NCI-H2029 (cell line): ENCODE results near the gene PLXNA3.
"Not testable (repeated sequence)": the region's sequence is repeated elsewhere in the genome, so short reads cannot be mapped to it uniquely, and the experiment has no call there.

Source experiments
- DNase-seq: peaks from one replicate; lab custom pipeline; 2025; lab: John Stamatoyannopoulos, UW

PLXNA3 gene

DNA sequence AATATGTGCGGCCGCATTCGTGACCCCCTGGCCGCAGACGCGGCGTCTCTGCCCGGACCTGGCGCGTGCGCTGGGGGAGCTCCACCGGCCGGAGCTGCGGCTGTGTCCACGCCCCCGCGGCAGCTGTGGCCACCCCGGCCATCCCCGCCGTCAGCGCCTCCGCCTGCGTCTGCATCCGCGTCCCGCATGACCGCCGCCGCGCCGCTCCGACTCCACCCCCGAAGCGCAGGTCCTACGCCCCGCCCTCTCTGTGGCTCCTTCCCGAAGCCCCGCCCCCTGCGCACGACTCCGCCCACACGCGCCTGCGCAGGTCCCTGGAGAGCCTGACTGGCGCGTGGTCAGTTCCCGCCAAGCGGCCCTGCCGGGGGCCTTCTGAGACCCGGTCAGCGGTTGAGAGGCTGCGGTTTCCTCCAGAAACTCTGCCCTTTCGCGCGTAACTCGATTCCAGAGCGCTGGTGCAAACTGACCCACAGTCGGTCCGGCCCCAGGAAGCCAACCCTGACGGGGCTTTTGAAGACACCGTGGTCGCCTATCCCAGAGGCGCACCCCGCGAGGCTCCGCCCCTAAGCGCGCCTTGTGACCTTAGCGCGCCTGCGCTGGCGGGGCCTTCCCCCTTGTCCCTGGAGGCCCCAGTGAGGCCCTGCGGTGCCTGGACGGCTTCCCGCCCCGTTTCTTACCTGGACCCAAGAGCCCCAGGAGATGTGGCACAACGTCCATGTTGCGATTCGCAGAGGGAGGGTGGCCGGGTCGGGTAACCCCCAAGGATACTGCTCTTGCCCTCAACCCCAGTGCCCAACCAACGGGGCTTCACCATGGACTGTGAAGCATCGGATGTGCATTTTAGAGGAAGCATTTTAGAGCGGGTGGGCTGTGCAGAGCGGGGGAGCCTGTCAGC is 20.9 kb downstream of the PLXNA3 start, which contains the start of gene LAGE3:
Gene LAGE3, minus strand, starts transcription at position 554 of the 895 bp plus-strand sequence. Its CDS starts 366 bp downstream, at position 188.
- peak; percentile 78 for DNase-seq

DNA sequence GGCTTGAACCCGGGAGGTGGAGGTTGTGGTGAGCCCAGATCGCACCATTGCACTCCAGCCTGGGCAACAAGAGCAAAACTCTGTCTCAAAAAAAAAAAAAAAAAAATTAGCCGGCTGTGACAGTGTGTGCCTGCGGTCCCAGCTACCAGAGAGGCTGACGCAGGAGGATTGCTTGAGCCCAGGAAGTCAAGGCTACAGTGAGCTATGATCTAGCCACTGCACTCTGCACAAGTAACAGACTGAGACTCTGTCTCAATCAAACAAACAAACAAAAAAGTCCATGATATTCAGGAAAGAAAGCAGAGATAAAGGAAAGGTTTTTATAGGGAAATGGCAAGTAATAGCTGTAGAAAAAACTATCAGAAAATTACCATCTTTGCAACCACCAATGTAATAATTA is 23.1 kb downstream of the PLXNA3 start:
- DNase-seq = no peak

DNA sequence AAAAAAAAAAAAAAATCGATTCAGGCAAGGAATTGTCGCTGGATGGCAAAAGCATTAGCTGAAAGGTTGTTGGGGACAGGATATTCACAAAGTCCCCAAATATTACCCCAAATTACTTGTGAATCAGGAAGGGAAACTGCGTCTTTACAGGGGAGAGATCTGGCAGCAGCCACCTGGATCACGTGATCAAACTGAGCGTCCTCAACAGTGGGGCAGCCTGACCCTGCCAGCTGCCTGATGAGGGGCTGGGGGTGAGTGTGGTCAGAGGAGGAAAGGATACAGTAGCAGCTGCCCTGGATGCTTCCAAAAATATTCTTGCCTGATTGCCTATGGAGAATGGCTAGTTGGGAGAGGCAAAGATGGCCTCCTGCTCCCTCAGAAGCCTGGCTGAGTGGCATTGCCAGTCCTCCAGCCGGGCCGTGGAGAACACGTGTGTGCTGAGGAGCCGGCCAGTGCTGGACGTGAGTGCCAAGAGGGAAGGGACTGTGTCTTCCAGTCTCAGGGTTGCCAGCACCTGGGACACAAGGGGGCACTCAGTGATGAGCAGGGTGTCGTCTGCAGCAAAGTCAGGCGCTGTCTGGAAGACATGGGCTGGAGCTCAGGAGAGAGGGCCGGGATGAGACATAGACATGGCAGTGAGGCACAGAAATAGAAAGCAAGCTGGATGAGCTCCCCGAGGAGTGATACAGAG is 24.0 kb downstream of the PLXNA3 start:
- no peak for DNase-seq

DNA sequence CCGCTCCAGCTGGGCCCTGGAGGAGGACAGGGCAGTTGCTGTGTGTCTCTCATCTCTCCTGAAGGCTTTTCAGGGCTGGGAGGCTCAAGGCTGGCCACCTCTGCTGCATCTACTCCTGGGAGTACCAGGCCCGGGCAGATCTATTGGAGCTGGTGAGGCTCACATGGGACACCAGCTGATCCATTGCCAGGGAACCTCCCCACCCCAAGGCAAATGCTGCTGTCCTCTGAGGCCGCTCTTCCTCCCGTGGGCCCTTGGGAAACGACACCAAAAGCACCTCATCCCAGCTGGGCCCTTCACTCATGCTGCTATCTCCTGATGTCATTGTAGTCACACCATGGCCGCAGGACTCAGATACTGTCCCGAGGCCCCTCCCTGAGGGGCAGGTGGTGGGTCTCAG is 24.7 kb downstream of the PLXNA3 start:
- no peak for DNase-seq

DNA sequence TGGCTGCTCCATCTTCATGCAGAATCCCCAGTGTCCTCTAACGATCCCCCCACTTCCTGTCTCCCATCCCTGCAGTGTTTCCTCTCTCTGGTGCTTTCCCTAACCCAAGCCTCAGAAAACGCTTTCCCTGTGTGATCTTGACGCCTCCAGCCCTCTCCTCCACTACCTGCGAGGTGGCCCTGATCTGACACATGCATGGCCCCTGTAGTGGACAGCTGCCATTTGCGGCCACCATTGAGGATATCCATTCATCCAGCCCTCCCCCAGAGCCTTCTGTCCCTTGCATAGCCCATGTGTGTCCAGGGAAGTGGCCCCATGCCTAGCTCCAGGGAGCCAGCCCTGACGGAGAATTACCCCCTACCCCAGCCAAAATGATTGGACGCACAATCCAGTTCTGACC is 25.2 kb downstream of the PLXNA3 start:
- DNase-seq = no peak

DNA sequence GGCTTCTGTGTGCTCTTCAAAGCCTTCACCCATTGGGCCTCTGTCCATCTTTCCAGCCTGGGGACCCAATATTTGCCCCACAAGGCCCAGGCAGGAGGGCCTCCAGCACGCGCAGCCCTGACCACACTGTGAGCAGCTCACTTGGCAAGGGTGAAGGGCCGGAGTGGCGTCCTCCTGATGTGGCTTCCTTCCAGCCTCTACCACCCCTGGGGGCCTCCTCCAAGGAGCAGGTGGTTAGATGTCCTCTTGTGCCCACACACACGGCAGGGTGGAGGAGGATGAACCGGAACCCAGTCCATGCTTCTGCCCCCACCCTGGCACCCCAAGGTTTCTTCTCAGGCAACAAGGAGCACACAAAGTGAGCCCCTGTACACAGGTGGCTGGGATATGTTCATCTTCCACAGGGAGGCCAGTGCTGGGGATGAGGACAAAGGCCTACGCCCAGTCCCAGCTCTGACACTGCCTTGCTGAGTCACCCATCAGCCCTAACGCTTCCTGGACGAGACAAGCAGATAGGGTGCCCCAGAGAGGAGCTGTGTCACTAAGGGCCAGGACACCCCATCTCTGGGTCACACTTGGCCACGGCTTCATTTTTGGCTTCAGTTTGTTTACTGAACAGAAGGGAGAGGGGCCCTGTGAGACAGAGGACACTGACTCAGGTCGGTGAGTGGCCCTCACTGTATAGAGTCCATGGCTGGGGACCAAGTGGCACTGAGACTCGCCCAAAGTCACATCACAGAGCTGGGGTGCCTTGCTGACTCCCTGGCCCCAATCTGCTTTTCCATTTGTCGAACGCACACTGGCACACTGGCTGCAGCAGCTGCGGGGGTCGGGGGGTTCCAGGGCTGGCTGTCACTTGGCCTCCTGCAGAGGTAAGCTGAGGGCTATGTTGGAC is 26.4 kb downstream of the PLXNA3 start:
- DNase-seq = no peak

DNA sequence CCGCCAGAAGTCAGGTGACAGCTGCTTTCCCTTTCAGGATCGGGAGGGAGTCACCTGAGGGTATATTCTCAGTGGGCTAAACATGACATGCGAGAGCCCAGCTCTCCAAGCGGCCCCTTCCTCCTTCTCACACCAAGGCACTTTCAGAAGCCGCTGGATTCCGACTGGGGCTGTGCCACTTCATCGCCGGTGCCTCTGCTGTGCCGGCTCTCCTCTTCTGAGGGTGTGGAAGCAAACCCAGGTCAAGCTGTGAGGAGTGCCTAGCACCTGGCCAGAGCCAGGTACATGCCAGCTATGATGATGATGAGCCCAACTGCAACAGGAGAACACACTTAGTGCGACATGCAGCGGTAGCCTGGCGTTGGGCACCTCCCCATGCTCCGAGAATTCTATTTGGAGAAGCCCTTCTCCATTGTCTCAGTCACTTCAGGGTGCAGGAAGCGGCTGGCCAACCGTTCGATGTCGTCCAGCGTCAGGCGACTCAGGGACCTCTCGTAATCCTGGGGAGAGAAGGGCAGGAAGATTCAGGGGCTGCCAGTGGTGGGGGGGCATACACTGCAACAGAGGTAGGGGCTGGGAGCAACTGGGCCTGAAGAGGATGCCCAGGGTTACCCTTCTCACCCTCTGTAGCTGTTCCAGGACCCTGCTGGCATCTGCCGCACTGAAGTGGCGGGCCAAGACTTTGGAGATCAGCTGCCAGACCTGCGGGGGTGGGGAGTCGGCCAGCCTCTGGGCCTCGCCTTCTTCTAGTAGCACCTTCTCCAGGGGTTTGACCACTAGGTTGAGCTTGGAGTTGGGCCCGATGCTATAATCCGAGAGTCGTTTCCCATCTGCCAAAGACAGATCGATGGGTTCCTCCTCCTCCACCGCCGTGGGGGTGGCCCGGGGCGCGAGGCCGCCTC is 27.3 kb downstream of the PLXNA3 start:
- peak; percentile 70 for DNase-seq

DNA sequence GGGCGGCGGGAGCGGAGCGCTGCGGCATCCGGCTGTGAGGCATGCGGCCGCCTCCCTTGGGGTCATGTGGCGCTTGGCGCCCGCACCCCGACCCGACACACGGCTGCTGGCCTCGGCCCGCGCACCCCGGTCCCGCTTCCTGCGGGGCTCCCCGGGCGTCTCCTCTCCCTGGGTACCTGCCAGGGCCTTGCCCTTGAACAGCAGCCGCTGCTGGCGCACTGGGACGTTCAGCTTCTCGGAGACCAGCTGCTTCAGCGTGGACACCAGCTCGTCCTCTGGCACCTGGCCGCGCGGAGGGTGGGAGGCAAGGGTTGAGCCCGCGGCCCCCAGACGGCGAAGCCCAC is 27.9 kb downstream of the PLXNA3 start:
- DNase-seq = no peak

DNA sequence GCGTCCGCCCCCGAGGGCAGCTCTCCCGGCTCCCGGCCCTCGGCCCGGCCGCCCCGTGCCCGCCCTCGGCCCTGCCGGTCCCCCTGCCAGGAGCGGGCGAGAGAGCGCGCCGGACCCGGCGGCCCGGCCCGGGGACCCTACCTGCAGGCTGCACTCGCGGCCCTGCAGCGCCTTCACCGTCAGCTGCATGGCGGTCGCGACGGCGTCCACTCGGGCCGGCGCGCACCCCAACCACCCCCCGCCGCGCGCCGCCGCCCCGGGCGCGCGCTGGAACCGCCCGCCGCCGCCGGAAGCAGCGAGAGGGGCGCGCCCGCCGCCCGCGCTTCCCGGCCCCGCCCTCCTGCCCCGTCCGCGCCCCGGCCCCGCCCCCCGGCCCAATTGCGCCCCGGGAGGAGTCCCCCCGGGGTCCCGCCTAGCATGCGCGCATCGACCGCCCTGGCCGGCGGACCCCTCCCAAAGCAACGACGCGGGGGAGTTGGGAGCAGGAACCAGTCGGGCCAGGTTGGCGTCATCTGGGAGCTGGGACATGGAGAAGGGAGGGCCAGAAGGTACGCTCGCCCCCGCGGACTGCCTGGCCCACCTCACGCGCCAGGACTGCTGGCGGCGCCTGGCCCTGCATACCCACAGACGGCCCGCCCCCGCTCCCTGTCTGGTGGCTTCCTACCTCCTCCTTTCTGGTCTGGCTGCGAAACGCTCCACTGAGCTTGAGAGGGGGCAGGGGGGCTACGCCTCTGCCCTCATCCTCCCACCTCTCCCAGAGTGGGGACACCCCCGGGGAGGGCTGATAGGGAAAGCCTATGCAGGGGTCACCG is 28.5 kb downstream of the PLXNA3 start, which contains the start of gene UBL4A:
Gene UBL4A, minus strand, starts transcription at position 220 of the 812 bp plus-strand sequence. Its CDS starts 31 bp downstream, at position 189.
- DNase-seq = no peak

DNA sequence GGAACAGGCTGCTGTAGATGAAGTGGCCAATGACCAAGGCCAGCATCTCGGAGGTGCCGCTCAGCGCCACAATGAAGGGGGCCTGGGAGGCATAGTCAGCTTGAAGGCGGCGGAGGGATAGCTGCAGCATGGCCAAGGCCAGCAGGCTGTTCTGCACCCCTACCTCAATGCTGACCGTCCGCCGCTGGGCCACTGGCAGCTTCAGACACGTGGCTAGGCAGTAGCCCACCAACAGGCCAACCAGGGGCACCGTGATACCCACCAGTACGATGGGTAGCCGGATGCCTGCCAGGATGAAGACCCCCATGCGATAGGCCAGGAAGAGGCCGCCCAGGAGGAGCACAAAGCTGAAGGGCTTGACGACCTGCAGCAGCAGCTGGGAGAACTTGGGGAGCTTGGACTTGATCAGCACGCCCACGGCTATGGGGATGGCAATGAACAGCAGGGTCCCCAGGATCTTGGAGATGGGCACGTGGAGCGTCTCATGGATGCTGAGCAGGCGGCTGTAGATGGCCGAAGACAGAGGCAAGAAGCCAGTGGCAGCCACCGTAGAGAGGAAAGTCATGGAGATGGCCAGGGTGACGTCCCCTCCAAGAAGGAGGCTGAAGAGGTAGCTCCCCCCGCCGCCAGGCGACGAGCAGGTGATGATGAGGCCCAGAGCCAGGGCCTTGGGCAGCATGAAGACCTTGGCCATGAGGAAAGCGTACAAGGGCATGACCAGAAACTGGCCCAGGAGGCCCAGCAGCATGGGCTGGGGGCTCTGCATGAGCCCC is 29.6 kb downstream of the PLXNA3 start:
- DNase-seq = no peak

DNA sequence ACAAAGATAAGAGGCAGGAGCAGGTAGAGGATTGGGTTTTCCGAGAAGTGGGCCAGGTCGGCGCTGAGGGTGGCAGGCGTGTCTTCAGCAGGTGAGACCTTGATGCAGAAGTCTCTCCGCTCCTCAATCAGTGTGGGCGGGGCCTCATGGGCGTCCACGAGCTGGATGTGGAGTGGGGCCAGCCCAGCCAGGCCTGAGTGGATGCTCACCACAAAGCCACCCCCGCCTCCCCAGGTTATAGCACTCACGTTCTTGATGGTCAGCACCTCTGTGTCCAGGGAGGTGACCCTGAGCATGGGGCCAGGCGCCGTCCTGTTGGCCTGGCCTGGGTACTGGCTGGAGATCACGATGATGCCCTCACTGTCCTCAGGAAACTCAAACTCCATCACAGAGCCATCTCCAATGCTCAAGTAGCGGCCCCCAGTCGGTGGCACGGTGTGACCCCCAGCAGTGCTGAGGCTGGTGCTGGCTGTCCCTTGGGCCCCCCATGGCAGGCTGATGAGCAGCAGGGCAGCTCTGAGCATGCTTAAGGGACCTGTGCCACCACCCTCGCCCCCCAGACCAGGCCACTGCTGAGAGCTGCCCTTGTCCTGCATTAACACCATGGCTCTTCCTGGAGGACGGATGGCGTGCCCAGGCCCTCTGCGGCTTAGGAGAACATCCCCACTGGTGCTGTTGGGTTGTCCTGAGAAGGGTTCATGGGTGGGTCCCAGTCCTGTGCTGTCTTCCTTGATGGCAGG is 30.4 kb downstream of the PLXNA3 start:
- no peak for DNase-seq

DNA sequence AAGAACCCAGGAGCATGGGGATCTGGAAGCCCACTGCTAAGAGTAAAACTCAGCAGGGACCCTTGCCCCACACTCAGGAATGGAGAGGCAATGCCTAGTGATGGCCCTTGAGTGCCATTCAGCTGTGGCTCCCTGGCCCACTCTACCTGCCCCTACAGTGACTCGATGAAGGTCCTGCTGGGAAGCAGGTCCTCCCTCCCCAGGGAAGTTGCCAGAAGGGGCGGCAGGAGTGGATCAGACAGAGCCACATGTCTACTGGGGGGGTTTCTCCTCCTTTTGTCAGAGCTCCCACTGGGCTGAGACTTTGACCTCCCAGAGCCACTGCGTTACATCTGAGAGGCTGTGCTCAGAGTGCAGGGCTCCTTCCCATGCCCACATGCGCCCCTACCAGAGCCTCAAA is 31.1 kb downstream of the PLXNA3 start:
- no peak for DNase-seq

DNA sequence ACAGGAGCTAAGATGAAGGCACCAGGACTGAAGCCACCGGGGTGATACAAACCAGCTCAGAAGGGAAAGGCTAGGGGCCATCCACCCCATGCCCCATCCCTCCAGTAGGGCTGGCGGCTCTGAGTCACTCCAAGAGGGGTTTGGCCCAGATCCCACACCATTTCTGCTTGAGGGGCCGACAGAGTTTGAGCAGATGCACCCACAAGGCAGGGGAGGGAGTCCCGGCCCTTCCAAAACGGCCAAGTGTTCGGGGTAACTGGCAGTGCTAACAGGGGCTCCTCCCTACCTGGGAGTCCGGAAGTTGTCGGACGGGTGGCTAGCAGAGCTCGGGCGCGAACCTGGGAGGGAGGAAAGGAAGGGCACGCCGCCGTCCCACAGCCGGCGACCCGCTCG is 31.9 kb downstream of the PLXNA3 start:
- no peak for DNase-seq

DNA sequence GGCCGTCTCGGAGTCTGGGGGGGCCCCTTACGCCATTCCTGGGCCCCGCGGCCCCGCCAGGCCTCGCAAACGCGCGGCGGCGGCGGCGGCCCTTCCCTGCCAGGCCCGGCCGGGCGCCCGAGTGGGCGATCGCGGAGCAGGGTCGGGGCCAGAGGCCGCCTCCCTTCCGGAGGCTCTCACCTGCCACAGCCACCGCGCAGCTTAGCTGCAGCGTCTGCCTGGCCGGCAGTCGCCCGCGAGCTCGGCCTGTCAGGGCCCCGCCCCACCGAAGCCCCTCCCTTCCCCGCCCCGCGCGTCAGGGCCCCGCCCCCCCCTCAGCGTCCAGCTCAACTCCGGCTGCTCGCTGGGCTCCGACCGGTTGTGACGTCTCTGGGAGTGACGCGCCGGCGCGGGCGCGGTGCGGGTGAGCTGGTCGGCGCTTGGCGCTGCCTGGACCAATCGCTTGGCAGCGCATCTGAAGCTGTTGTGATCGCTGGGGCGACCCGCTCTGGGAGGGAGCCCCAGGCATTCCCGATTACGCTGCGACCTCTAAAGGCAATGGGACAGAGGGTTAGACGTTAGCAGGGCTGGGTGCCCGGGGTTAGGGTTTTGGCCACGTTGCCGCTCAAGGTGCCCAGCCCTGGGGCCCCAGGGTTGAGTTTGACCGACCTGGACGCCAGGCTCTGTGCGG is 32.5 kb downstream of the PLXNA3 start, which contains the start of gene SLC10A3:
Gene SLC10A3, minus strand, starts transcription at position 216 of the 670 bp plus-strand sequence. CDS start 1,689 bp downstream, outside the sequence.
- DNase-seq = peak; percentile 89

DNA sequence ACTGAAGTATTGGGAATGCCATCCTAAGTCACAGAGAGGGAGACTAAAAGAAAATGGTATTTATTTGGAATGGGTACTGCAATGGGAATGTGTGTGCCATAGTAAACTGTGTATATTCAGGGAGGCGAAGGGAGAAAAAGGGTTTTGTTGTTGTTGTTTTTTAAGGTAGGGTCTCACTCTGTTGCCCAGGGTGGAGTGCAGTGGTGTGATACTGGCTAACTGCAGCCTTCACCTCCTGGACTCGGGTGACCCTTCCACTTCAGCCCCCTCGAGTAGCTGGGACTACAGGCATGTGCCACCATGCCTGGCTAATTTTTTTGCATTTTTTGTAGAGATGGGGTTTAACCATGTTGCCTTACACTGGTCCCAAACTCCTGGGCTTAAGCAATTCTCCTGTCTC is 36.6 kb downstream of the PLXNA3 start:
- no peak for DNase-seq

DNA sequence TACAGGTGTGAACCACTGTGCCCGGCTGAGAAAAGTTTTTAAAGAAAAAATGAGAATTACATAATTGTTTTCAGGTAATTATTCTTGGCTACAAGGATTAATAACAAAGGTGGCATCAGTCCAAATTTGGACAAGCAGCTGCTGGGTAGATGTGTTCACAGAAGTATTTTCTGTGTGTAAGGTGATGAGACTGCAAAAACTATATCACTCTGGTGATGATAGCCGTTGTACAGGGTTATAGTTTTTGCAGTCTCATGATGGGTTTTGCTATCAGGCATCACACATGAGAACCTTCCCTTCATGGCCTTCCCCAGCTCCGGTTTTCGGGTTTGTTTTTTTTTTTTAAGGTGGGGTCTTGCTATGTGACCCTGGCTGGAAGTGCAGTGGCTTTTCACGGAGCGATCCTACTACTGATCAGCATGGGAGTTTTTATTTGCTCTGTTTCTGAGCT is 37.4 kb downstream of the PLXNA3 start:
- DNase-seq = no peak

DNA sequence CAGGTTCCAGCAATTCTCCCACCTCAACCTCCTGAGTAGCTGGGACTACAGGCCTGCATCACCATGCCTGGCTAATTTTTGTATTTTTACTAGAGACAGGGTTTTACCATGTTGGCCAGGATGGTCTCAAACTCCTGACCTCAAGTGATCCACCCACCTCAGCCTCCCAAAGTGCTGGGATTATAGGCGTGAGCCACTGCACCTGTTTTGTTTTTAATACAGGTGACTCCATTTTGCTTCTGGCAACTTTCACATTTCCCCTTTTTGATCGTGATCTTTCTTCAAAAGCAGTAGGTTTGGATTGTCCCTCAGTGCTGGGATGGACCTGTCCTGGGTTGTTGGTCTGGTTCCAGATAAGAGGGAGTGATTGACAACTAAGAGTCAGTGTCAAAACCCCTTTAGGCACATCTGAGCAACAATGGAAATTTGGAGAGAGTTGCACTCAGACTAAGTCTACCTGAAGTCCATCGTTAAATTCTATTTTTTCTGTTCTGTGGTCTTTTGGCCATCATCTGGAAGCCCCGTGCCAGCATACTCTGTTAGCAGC is 38.6 kb downstream of the PLXNA3 start:
- not testable (repeated sequence) for DNase-seq

DNA sequence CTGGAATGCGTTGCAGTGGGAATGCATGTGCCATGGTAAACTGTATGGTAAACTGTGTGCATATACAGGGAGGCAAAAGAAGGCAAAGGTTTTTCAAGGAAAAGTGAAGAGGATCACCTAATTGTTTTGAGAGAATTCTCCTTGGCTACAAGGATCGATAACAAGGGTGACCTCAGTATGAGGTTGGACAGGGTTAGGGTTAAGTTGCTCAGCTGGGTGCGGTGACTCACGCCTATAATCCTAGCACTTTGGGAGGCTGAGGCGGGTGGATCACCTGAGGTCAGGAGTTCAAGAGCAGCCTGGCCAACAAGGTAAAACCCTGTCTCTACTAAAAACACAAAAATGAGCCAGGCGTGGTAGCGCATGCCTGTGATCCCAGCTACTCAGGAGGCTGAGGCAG is 43.3 kb downstream of the PLXNA3 start:
- not testable (repeated sequence) for DNase-seq
